OCI-LY7 (cell line): Measurements from ENCODE around the gene SYCP2L.

Experiments used
- EZH2phosphoT487 ChIP-seq: fragments of 200-600 bp; sonication (generic); IDR thresholded peaks from 2 replicates; pipeline ENCODE4 v1.6.1; 2018; ENCODE audit warnings: low read depth, borderline replicate concordance, mild to moderate bottlenecking, mixed run types, antibody characterized with exemption, low read length, moderate library complexity, mixed read lengths
- TF ChIP-seq, protein P1 (sequence below): fragments of 200-600 bp; sonication (generic); conservative IDR thresholded peaks from 2 replicates; pipeline ENCODE4 v1.5.1; 2014; ENCODE audit warnings: mild to moderate bottlenecking, antibody characterized with exemption, low read length, moderate library complexity, mixed read lengths

DNA sequence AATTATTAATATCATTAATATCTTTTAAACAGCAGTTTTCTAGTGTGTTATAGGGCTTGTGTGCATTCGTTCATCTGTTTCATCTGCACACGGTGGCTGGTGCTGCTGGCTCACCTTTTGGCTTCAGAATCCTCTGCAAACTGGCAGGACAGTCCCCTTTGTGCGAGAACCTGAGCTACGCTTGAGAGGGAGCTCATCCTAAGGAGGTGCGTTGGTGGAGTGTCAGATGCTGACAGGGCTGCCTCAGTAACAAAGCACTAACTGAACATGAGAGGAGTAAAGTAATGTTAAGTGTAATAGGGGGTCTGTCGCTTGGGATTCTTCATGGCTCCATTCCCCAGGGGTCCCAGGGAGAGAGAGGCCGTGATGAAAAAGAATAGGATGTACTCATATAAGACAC is 134.9 kb downstream of the SYCP2L start:
- TF ChIP-seq, protein P1, sequence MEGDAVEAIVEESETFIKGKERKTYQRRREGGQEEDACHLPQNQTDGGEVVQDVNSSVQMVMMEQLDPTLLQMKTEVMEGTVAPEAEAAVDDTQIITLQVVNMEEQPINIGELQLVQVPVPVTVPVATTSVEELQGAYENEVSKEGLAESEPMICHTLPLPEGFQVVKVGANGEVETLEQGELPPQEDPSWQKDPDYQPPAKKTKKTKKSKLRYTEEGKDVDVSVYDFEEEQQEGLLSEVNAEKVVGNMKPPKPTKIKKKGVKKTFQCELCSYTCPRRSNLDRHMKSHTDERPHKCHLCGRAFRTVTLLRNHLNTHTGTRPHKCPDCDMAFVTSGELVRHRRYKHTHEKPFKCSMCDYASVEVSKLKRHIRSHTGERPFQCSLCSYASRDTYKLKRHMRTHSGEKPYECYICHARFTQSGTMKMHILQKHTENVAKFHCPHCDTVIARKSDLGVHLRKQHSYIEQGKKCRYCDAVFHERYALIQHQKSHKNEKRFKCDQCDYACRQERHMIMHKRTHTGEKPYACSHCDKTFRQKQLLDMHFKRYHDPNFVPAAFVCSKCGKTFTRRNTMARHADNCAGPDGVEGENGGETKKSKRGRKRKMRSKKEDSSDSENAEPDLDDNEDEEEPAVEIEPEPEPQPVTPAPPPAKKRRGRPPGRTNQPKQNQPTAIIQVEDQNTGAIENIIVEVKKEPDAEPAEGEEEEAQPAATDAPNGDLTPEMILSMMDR: no peak
- TF ChIP-seq EZH2phosphoT487: no peak
